SKM-1 treated with dmso at 0.1 percent for 144 hours (cell line): ENCODE data around the gene FAM151B.

Experiments
- DNase-seq: peaks from one replicate; lab custom pipeline; 2025; ENCODE audit not compliant: unreplicated experiment; lab: John Stamatoyannopoulos, UW

Gene FAM151B

DNA sequence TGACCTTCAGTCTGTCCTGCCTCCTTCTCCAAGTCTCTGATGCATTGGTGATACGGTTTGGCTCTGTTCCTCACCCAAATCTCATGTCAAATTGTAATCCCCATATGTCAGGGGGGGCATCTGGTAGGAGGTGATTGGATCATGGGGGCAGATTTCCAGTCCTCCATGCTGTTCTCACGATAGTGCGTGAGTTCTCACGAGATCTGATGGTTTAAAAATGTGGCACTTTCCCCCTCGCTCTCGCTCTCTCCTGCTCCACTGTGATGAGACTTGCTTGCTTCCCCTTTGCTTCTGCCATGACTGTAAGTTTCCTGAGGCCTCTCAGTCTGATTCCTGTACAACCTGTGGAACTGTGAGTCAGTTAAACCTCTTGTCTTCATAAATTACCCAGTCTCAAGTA, 96.9 kb downstream of the FAM151B start:
- DNase-seq = no peak

- no peak for DNase-seq
These were observed 101.1 kb downstream of the FAM151B start for GRCh38 chr5:80588858-80589540.

DNA sequence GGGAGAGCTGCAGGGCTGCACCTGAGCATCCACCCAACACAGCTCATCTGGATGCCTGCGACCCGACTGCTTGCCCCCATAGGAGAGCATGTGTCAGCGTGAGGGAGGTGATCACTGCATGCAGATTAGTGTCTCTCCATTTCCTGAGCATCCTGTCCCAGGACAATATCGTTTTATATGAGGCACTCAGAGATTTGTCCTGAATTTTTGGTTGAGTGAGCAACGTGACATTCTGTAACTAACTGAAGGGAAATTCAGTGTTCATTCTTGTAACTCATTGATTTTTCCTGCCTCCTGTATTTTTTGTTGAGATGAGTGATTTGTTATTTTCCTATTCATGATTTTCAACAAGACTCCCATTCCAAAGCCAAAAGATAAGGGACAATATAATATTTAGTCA, 102.9 kb downstream of the FAM151B start:
- no peak for DNase-seq

DNA sequence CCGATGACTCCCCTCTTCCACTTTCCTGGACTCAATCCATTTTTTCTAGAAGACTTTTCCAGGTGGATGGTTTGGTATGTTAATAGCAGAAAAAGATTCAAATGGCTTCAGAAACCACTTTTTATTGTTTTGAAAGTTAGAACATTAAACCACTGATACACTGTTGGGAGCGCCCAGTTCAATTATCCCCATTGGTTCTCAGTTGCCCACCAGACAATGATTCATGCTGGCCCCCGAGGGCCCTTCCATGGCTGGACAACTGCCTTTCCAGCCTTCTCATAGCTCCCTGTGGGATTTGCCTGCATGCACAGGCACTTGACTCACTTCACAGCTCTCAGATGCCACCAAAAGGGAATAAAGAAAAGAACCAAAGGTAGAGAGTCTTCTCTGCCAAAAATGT, 103.5 kb downstream of the FAM151B start:
- no peak for DNase-seq

GRCh38 chr5:80592105-80592504, 104.2 kb downstream of the FAM151B start:
- DNase-seq = no peak
